RWPE1 (cell line): Measurements from ENCODE around the gene POLR2E.

Experiments used
- CTCF ChIA-PET: fragments of 350-600 bp; sonication (Branson Sonifier 250); formaldehyde crosslinking; extraction: SDS; loops from one replicate; lab custom pipeline; 2021; lab: Yijun Ruan, JAX
- POLR2A ChIA-PET: fragments of 400-600 bp; formaldehyde crosslinking; extraction: SDS; loops from one replicate; lab custom pipeline; 2020; ENCODE audit warnings: antibody characterized with exemption; ENCODE audit not compliant: low non-redundant PET; lab: Yijun Ruan, JAX
- DNase-seq: peaks from one replicate; pipeline ENCODE4 v3.0.0; 2012; ENCODE audit warnings: low spot score
- H3K27ac ChIP-seq: fragments of 450-650 bp; 2 replicates; pipeline ENCODE4 v1.5.1; 2017
- TF ChIP-seq, protein P1 (sequence below): fragments of 450-650 bp; conservative IDR thresholded peaks from 2 replicates; pipeline ENCODE4 v1.5.1; 2017; ENCODE audit warnings: low read depth, mild to moderate bottlenecking

The POLR2E gene

GRCh38 chr19:1068009-1069001 lies 26.9 kb downstream of the POLR2E start:
- ChIA-PET CTCF (interaction anchor here (0.6 kb wide), 1 partner anchor 20 kb away, joined by 3 read pairs; no protein-coding TSS in a partner anchor), POLR2A (no interaction called here)
- TF ChIP-seq, protein P1, sequence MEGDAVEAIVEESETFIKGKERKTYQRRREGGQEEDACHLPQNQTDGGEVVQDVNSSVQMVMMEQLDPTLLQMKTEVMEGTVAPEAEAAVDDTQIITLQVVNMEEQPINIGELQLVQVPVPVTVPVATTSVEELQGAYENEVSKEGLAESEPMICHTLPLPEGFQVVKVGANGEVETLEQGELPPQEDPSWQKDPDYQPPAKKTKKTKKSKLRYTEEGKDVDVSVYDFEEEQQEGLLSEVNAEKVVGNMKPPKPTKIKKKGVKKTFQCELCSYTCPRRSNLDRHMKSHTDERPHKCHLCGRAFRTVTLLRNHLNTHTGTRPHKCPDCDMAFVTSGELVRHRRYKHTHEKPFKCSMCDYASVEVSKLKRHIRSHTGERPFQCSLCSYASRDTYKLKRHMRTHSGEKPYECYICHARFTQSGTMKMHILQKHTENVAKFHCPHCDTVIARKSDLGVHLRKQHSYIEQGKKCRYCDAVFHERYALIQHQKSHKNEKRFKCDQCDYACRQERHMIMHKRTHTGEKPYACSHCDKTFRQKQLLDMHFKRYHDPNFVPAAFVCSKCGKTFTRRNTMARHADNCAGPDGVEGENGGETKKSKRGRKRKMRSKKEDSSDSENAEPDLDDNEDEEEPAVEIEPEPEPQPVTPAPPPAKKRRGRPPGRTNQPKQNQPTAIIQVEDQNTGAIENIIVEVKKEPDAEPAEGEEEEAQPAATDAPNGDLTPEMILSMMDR: no peak
- DNase-seq: no peak
- no peak overlapping the region for H3K27ac ChIP-seq

GRCh38 chr19:1067341-1067957 lies 27.7 kb downstream of the POLR2E start:
- no peak for DNase-seq
- TF ChIP-seq, protein P1: no peak
- H3K27ac ChIP-seq: peak overlapping the region; percentile 83
- ChIA-PET POLR2A (no interaction called here), CTCF (interaction anchor here (0.6 to 1.0 kb wide), 2 partner anchors 19 to 66 kb away, joined by 3 read pairs; no protein-coding TSS in a partner anchor)

- ChIA-PET CTCF (interaction anchor here (1.0 kb wide), 1 partner anchor 66 kb away, joined by 3 read pairs; no protein-coding TSS in a partner anchor), POLR2A (interaction anchor here (0.6 kb wide), 1 partner anchor 30 kb away, joined by 3 read pairs; no protein-coding TSS in a partner anchor)
- no peak for DNase-seq
- peak within 1 kb of the TSS; percentile 83 for H3K27ac ChIP-seq
- TF ChIP-seq, protein P1: no peak
Observed at GRCh38 chr19:1066748-1067340, 28.3 kb downstream of the POLR2E start, which contains the start of gene ARHGAP45. Gene ARHGAP45, plus strand, starts transcription at chr19:1067167. Its CDS starts 239 bp downstream, at chr19:1067406.

- POLR2A ChIA-PET: interaction anchor here (0.6 kb wide), 1 partner anchor 29 kb away, joined by 3 read pairs; no protein-coding TSS in a partner anchor
- DNase-seq: no peak
- TF ChIP-seq, protein P1: no peak
- peak overlapping the region; percentile 83 for H3K27ac ChIP-seq
- CTCF ChIA-PET: interaction anchor here (0.6 to 1.3 kb wide), 2 partner anchors 20 to 228 kb away, joined by 4 to 5 read pairs; no protein-coding TSS in a partner anchor
Observed at GRCh38 chr19:1066251-1066747, 28.9 kb downstream of the POLR2E start.

GRCh38 chr19:1065606-1066109 lies 29.5 kb downstream of the POLR2E start:
- ChIA-PET POLR2A (interaction anchor here (0.6 kb wide), 1 partner anchor 40 kb away, joined by 3 read pairs; no protein-coding TSS in a partner anchor), CTCF (interaction anchor here (0.5 to 1.5 kb wide), 9 partner anchors 15 to 227 kb away, joined by 3 to 8 read pairs (median 4); partner anchors contain the start of gene STK11)
- peak overlapping the region; percentile 83 for H3K27ac ChIP-seq
- TF ChIP-seq, protein P1: no peak
- DNase-seq: no peak
